Bronchial epithelial cell (primary cell): ENCODE data around the gene WARS2. TPM values are rescaled to one million over a fixed set of nuclear protein-coding genes. Genes with fewer than 3 reads are reported as not detected.

Experiments used
- DNase-seq: peaks from one replicate; pipeline ENCODE4 v3.0.0-alpha.2; 2010; ENCODE audit warnings: low read depth
- FAIRE-seq: peaks from 2 replicates; lab custom pipeline; 2011; peaks lifted over from hg19 to GRCh38; lab: Jason Lieb, UNC
- H3K27me3 ChIP-seq: 2 replicates; pipeline ENCODE4 v1.5.1; 2011; ENCODE audit warnings: low read length; ENCODE audit not compliant: control insufficient read depth, insufficient read depth
- H3K36me3 ChIP-seq: 2 replicates; pipeline ENCODE4 v1.5.1; 2011; ENCODE audit warnings: low read length; ENCODE audit not compliant: control insufficient read depth, insufficient read depth
- H3K4me3 ChIP-seq: 2 replicates; pipeline ENCODE4 v1.5.1; 2011; ENCODE audit warnings: mild to moderate bottlenecking, low read depth, low read length, control low read depth
- CTCF ChIP-seq: IDR thresholded peaks from 2 replicates; pipeline ENCODE4 v1.5.1; 2011; ENCODE audit warnings: mild to moderate bottlenecking, moderate library complexity, low read length, control low read depth, inconsistent platforms; ENCODE audit not compliant: insufficient read depth, severe bottlenecking
- total RNA-seq: library from RNA; depleted of rRNA; stranded (reverse); fragments of >200 nt; gene quantifications from 2 replicates; pipeline ENCODE4 v1.2.1, GENCODE V29; 2014

Gene WARS2
- total RNA-seq, 1 donor from 2014 or later: 15.3 TPM

GRCh38 chr1:119093721-119094120 lies 46.7 kb downstream of the WARS2 start:
- no peak for DNase-seq
- no peaks in the 10 kb centered on the region for H3K27me3 ChIP-seq
- no peak overlapping the region for H3K4me3 ChIP-seq
- TF ChIP-seq CTCF: no peak
- no peaks in the 10 kb centered on the region for H3K36me3 ChIP-seq
- no peak for FAIRE-seq

- Histone ChIP-seq H3K36me3 (no peaks in the 10 kb centered on the region), H3K4me3 (no peak overlapping the region), H3K27me3 (no peaks in the 10 kb centered on the region)
- TF ChIP-seq CTCF: no peak
- FAIRE-seq (no peak), DNase-seq (no peak)
Measured at GRCh38 chr1:119091618-119092017, 48.8 kb downstream of the WARS2 start.

GRCh38 chr1:119090250-119090649 lies 50.2 kb downstream of the WARS2 start:
- TF ChIP-seq CTCF: no peak
- H3K27me3 ChIP-seq: no peaks in the 10 kb centered on the region
- DNase-seq (no peak), FAIRE-seq (no peak)
- no peak overlapping the region for H3K4me3 ChIP-seq
- no peaks in the 10 kb centered on the region for H3K36me3 ChIP-seq

GRCh38 chr1:119086830-119087229 lies 53.6 kb downstream of the WARS2 start:
- no peaks in the 10 kb centered on the region for H3K36me3 ChIP-seq
- H3K4me3 ChIP-seq: no peak overlapping the region
- no peaks in the 10 kb centered on the region for H3K27me3 ChIP-seq
- FAIRE-seq: no peak
- no peak for TF ChIP-seq CTCF
- DNase-seq: no peak

- FAIRE-seq (no peak), DNase-seq (no peak)
- TF ChIP-seq CTCF: no peak
- H3K27me3 ChIP-seq: no peaks in the 10 kb centered on the region
- no peak overlapping the region for H3K4me3 ChIP-seq
- no peaks in the 10 kb centered on the region for H3K36me3 ChIP-seq
Measured at GRCh38 chr1:119084798-119085197, 55.7 kb downstream of the WARS2 start.

GRCh38 chr1:119083980-119084379 lies 56.5 kb downstream of the WARS2 start:
- Histone ChIP-seq H3K27me3 (no peaks in the 10 kb centered on the region), H3K4me3 (no peak overlapping the region), H3K36me3 (no peaks in the 10 kb centered on the region)
- FAIRE-seq (no peak), DNase-seq (no peak)
- no peak for TF ChIP-seq CTCF
